Glutamatergic neuron (in vitro differentiated cells): ENCODE results near the gene RAI1. TPM values are rescaled to one million over a fixed set of nuclear protein-coding genes. Genes with fewer than 3 reads are reported as not detected.

Experiments used
- DNase-seq: peaks from one replicate; pipeline ENCODE4 v3.0.0; 2022
- H3K27ac Mint-ChIP-seq: one replicate; pipeline ENCODE4 v1.8.0; 2020; ENCODE audit warnings: mild to moderate bottlenecking, mixed read lengths, inconsistent platforms; ENCODE audit not compliant: unreplicated experiment
- H3K27me3 Mint-ChIP-seq: one replicate; pipeline ENCODE4 v1.8.0; 2020; ENCODE audit warnings: mild to moderate bottlenecking, moderate library complexity, mixed read lengths, inconsistent platforms; ENCODE audit not compliant: unreplicated experiment
- H3K36me3 Mint-ChIP-seq: one replicate; pipeline ENCODE4 v1.8.0; 2020; ENCODE audit warnings: mild to moderate bottlenecking, mixed read lengths, inconsistent platforms; ENCODE audit not compliant: unreplicated experiment
- H3K4me1 Mint-ChIP-seq: one replicate; pipeline ENCODE4 v1.8.0; 2020; ENCODE audit warnings: mild to moderate bottlenecking, low read depth, mixed read lengths, inconsistent platforms; ENCODE audit not compliant: unreplicated experiment
- H3K4me3 Mint-ChIP-seq: one replicate; pipeline ENCODE4 v1.8.0; 2020; ENCODE audit warnings: mild to moderate bottlenecking, mixed read lengths, inconsistent platforms; ENCODE audit not compliant: unreplicated experiment
- H3K9me3 Mint-ChIP-seq: one replicate; pipeline ENCODE4 v1.8.0; 2020; ENCODE audit warnings: mild to moderate bottlenecking, moderate library complexity, mixed read lengths, inconsistent platforms; ENCODE audit not compliant: unreplicated experiment
- CTCF ChIP-seq: fragments of 200-600 bp; sonication (generic); IDR thresholded peaks from one replicate; pipeline ENCODE4 v1.5.0; 2021; ENCODE audit not compliant: partially characterized antibody, unreplicated experiment
- total RNA-seq: library from RNA; stranded (reverse); fragmentation: NEBNext Ultra II Directional; extraction: Animal tissue kit (Norgen Biotek cat#: 25700); gene quantifications from one replicate; pipeline ENCODE4 v1.2.1, GENCODE V29; 2021; ENCODE audit not compliant: unreplicated experiment

The RAI1 gene
- total RNA-seq, 1 donor from 2014 or later: 70.2 TPM

GRCh38 chr17:17852930-17853329 lies 171.7 kb downstream of the RAI1 start:
- Mint-ChIP-seq H3K27me3 (no peaks in the 10 kb centered on the region), H3K27ac (no peak overlapping the region), H3K9me3 (peaks cover 5% of the 10 kb centered on the region), H3K4me1 (peaks cover 29% of the 10 kb centered on the region), H3K36me3 (no peaks in the 10 kb centered on the region), H3K4me3 (no peak overlapping the region)
- TF ChIP-seq CTCF: no peak
- no peak for DNase-seq

- H3K27me3 Mint-ChIP-seq: no peaks in the 10 kb centered on the region
- no peak overlapping the region for H3K27ac Mint-ChIP-seq
- TF ChIP-seq CTCF: no peak
- H3K4me3 Mint-ChIP-seq: no peak overlapping the region
- H3K9me3 Mint-ChIP-seq: peaks cover 5% of the 10 kb centered on the region
- DNase-seq: no peak
- peaks cover 29% of the 10 kb centered on the region for H3K4me1 Mint-ChIP-seq
- H3K36me3 Mint-ChIP-seq: no peaks in the 10 kb centered on the region
Observed at GRCh38 chr17:17853811-17854447, 172.7 kb downstream of the RAI1 start.

GRCh38 chr17:17855976-17856375 lies 174.7 kb downstream of the RAI1 start:
- no peak for TF ChIP-seq CTCF

GRCh38 chr17:17856386-17856785 lies 175.1 kb downstream of the RAI1 start:
- no peak overlapping the region for H3K27ac Mint-ChIP-seq
- H3K9me3 Mint-ChIP-seq: peaks cover 5% of the 10 kb centered on the region
- no peak overlapping the region for H3K4me3 Mint-ChIP-seq
- no peak for TF ChIP-seq CTCF
- DNase-seq: no peak
- H3K4me1 Mint-ChIP-seq: peaks cover 20% of the 10 kb centered on the region
- H3K36me3 Mint-ChIP-seq: no peaks in the 10 kb centered on the region
- H3K27me3 Mint-ChIP-seq: no peaks in the 10 kb centered on the region

More at GRCh38 chr17:17855976-17856375, 174.7 kb downstream of the RAI1 start:
- Mint-ChIP-seq H3K36me3 (no peaks in the 10 kb centered on the region), H3K4me3 (no peak overlapping the region), H3K4me1 (peaks cover 22% of the 10 kb centered on the region), H3K9me3 (peaks cover 5% of the 10 kb centered on the region), H3K27ac (no peak overlapping the region), H3K27me3 (no peaks in the 10 kb centered on the region)
- DNase-seq: no peak

GRCh38 chr17:17857496-17857895 lies 176.2 kb downstream of the RAI1 start:
- TF ChIP-seq CTCF: no peak
- H3K9me3 Mint-ChIP-seq: peaks cover 2% of the 10 kb centered on the region
- no peak overlapping the region for H3K27ac Mint-ChIP-seq
- no peak overlapping the region for H3K4me3 Mint-ChIP-seq
- no peaks in the 10 kb centered on the region for H3K27me3 Mint-ChIP-seq
- H3K36me3 Mint-ChIP-seq: no peaks in the 10 kb centered on the region
- peaks cover 12% of the 10 kb centered on the region for H3K4me1 Mint-ChIP-seq
- DNase-seq: no peak
